ENCODE measurements around the gene E2F4. TPM values are rescaled to one million over a fixed set of nuclear protein-coding genes. Genes with fewer than 3 reads are reported as not detected.
A peak's percentile ranks its signal among the peaks of the same experiment; 100 is the strongest.

The E2F4 gene
- total and polyA plus RNA-seq, 10 of the 15 experiments (the other 5 are each of a cell fraction or from before 2014, with no cell fraction given), result 11.7 to 132 (median 95.9) TPM

DNA sequence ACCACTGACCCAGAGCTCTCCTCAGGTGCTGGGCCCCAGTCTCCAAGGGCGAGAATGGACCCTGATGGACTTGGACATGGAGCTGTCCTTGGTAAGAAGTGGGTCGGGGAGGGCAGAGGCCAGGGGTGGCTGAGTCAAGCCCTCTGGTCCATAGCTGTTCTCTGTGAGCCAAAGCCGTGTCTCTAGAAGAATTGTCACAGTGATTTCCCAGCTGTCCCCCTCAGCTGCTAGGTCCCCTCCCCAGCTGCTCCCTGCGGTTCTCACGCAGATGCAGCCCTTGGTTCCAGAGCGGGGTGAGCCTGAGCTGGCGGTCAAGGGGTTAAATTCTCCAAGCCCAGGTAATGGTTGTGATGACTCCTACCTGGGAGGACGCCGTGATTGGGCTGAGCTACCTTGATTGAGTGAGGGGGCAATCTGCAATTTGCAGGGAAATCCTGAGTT, 22.9 kb upstream of the E2F4 start:
- ChIA-PET SMC1A (ENCODE audit: uncharacterized antibody, unreplicated experiment) (interaction anchor here (1.0 to 4.1 kb wide), 4 partner anchors 9 to 215 kb away, joined by 3 to 48 read pairs (median 3); partner anchors contain the start of genes FBXL8 and TRADD), CTCF (interaction anchor here (0.7 to 5.4 kb wide), 11 partner anchors 10 to 209 kb away, joined by 3 to 60 read pairs (median 3); partner anchors contain the start of genes FBXL8 and TRADD), POLR2A (interaction anchor here (0.7 to 10.9 kb wide), 4 partner anchors 8 to 151 kb away, joined by 3 to 137 read pairs (median 8); partner anchors contain the start of genes FBXL8, HSF4 and TRADD), RAD21 (ENCODE audit: unreplicated experiment) (interaction anchor here (0.7 to 4.1 kb wide), 3 partner anchors 9 to 141 kb away, joined by 3 to 48 read pairs (median 3); partner anchors contain the start of genes FBXL8 and TRADD)
- in situ Hi-C loops (cut with MboI), result no loop called here
- no peaks in the 10 kb centered on the region; the same call in 2 of the 3 replicates for H3K9me3 ChIP-seq (replicated peaks; ENCODE audit: control insufficient read depth, insufficient read depth, low read length)
- H3K79me2 ChIP-seq (ENCODE audit: control insufficient read depth, insufficient read depth, low read length), result no peaks in the 10 kb centered on the region
- no TSS peak for BruUV-seq (replicated peaks)
- no peaks in the 10 kb centered on the region; the same call in 1 of the 2 replicates for H4K20me1 ChIP-seq (ENCODE audit: control insufficient read depth, insufficient read depth)
- no peak overlapping the region for H3K9ac ChIP-seq (ENCODE audit: control insufficient read depth, insufficient read depth, low read length)
- TF ChIP-seq, protein P1, sequence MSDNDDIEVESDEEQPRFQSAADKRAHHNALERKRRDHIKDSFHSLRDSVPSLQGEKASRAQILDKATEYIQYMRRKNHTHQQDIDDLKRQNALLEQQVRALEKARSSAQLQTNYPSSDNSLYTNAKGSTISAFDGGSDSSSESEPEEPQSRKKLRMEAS (IDR thresholded peaks at IDR 0.05; ENCODE audit: low read depth, low read length), result no peak
- TF ChIP-seq, protein P2, sequence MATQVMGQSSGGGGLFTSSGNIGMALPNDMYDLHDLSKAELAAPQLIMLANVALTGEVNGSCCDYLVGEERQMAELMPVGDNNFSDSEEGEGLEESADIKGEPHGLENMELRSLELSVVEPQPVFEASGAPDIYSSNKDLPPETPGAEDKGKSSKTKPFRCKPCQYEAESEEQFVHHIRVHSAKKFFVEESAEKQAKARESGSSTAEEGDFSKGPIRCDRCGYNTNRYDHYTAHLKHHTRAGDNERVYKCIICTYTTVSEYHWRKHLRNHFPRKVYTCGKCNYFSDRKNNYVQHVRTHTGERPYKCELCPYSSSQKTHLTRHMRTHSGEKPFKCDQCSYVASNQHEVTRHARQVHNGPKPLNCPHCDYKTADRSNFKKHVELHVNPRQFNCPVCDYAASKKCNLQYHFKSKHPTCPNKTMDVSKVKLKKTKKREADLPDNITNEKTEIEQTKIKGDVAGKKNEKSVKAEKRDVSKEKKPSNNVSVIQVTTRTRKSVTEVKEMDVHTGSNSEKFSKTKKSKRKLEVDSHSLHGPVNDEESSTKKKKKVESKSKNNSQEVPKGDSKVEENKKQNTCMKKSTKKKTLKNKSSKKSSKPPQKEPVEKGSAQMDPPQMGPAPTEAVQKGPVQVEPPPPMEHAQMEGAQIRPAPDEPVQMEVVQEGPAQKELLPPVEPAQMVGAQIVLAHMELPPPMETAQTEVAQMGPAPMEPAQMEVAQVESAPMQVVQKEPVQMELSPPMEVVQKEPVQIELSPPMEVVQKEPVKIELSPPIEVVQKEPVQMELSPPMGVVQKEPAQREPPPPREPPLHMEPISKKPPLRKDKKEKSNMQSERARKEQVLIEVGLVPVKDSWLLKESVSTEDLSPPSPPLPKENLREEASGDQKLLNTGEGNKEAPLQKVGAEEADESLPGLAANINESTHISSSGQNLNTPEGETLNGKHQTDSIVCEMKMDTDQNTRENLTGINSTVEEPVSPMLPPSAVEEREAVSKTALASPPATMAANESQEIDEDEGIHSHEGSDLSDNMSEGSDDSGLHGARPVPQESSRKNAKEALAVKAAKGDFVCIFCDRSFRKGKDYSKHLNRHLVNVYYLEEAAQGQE (IDR thresholded peaks at IDR 0.05; ENCODE audit: low read depth, low read length), result peak; percentile 38; the same call in 1 of the 2 replicates
- no peak for TF ChIP-seq TAF1 (IDR thresholded peaks at IDR 0.05; ENCODE audit: borderline replicate concordance, low read depth, low read length)
- no peaks in the 10 kb centered on the region for H3K36me3 ChIP-seq (ENCODE audit: control insufficient read depth in 2 of 2, insufficient read depth in 2 of 2, low read length in 1 of 2)
- no peak for DNase-seq (ENCODE audit: low read depth, low spot score)
- no peak overlapping the region for H3K4me3 ChIP-seq
- intact Hi-C loops (cut with micrococcal nuclease; ENCODE audit: unreplicated experiment), result no loop called here
- no peak overlapping the region for H2AFZ ChIP-seq (ENCODE audit: control insufficient read depth, low read depth, low read length)
- H3K27ac ChIP-seq (ENCODE audit: control insufficient read depth, insufficient read depth), result no peak overlapping the region
- ATAC-seq, result no peak
- FAIRE-seq, result no peak
- peaks cover 42% of the 10 kb centered on the region for H3K4me1 ChIP-seq (ENCODE audit: control insufficient read depth, insufficient read depth, low read length)
- 88% methylated on average over 9 of the region's 9 CpGs for WGBS (ENCODE audit: insufficient coverage, insufficient replicate concordance, low lambda C conversion rate, missing lambda C conversion rate)
- no peak overlapping the region for H3K4me2 ChIP-seq (ENCODE audit: control insufficient read depth, insufficient read depth)
- peaks cover 2 to 13% of the 10 kb centered on the region in 2 experiments for H3K27me3 ChIP-seq (replicated peaks in 1 of 2; ENCODE audit: control insufficient read depth in 2 of 2, insufficient read depth in 2 of 2, low read length in 1 of 2)
